ENCODE results near the gene CKAP5.

Gene CKAP5

GRCh38 chr11:46838501-46838900 is 7.6 kb downstream of the CKAP5 start:
- H3K4me3 ChIP-seq (ENCODE audit: low read depth, low read length): no peak overlapping the region
- TF ChIP-seq CTCF (IDR thresholded peaks at IDR 0.05; ENCODE audit: low read depth, low read length): no peak

GRCh38 chr11:46837860-46838259 is 8.2 kb downstream of the CKAP5 start:
- no peak for TF ChIP-seq CTCF (IDR thresholded peaks at IDR 0.05; ENCODE audit: low read depth, low read length)
- no peak overlapping the region for H3K4me3 ChIP-seq (ENCODE audit: low read depth, low read length)

- no peak for TF ChIP-seq CTCF (IDR thresholded peaks at IDR 0.05; ENCODE audit: low read depth, low read length)
- no peak overlapping the region for H3K4me3 ChIP-seq (ENCODE audit: low read depth, low read length)
Observed at GRCh38 chr11:46836870-46837269, 9.2 kb downstream of the CKAP5 start.

GRCh38 chr11:46836431-46836830 is 9.6 kb downstream of the CKAP5 start:
- H3K4me3 ChIP-seq (ENCODE audit: low read depth, low read length): no peak overlapping the region
- no peak for TF ChIP-seq CTCF (IDR thresholded peaks at IDR 0.05; ENCODE audit: low read depth, low read length)

GRCh38 chr11:46835897-46836296 is 10.2 kb downstream of the CKAP5 start:
- no peak for TF ChIP-seq CTCF (IDR thresholded peaks at IDR 0.05; ENCODE audit: low read depth, low read length)
- no peak overlapping the region for H3K4me3 ChIP-seq (ENCODE audit: low read depth, low read length)

GRCh38 chr11:46834821-46835220 is 11.3 kb downstream of the CKAP5 start:
- no peak overlapping the region for H3K4me3 ChIP-seq (ENCODE audit: low read depth, low read length)
- no peak for TF ChIP-seq CTCF (IDR thresholded peaks at IDR 0.05; ENCODE audit: low read depth, low read length)

GRCh38 chr11:46832511-46833214 is 13.4 kb downstream of the CKAP5 start:
- no peak overlapping the region for H3K4me3 ChIP-seq (ENCODE audit: low read depth, low read length)
- TF ChIP-seq CTCF (IDR thresholded peaks at IDR 0.05; ENCODE audit: low read depth, low read length): no peak

Data from WI38 (cell line).